ENCODE data around the gene ZPR1.

GRCh38 chr11:116788534-116788933, 711 bp upstream of the ZPR1 start:
- TF ChIP-seq CTCF (IDR thresholded peaks at IDR 0.05; ENCODE audit: poor library complexity, severe bottlenecking) (no peak), REST (IDR thresholded peaks at IDR 0.05; ENCODE audit: borderline replicate concordance) (no peak), EP300 (conservative IDR thresholded peaks at IDR 0.05; ENCODE audit: poor library complexity, severe bottlenecking) (no peak), POLR2AphosphoS5 (IDR thresholded peaks at IDR 0.05) (no peak), SMC3 (conservative IDR thresholded peaks at IDR 0.05; ENCODE audit: poor library complexity) (no peak), TAF1 (IDR thresholded peaks at IDR 0.05; ENCODE audit: low read depth) (no peak), MXI1 (conservative IDR thresholded peaks at IDR 0.05; ENCODE audit: poor library complexity, severe bottlenecking) (no peak), EZH2 (IDR thresholded peaks at IDR 0.05; ENCODE audit: borderline replicate concordance, insufficient read depth, low read length, poor library complexity, severe bottlenecking) (no peak), RAD21 (conservative IDR thresholded peaks at IDR 0.05) (no peak)
